A549 treated with AZD2906 at 1 μM for 4 hours (cell line): ENCODE results near the gene CAMK2N2. TPM values are rescaled to one million over a fixed set of nuclear protein-coding genes. Genes with fewer than 3 reads are reported as not detected.

Source experiments
- total RNA-seq: library from RNA; stranded (reverse); fragments of 200-300 nt; extraction: Qiagen RNA extraction; gene quantifications from 5 replicates; pipeline ENCODE4 v1.2.3, GENCODE V29; 2022

The CAMK2N2 gene
- 0.69 to 1.8 TPM (median 1.4 TPM) in 5 replicates for total RNA-seq

GRCh38 chr3:184261270-184261853 lies at the start of gene CAMK2N2:
Gene CAMK2N2, minus strand, starts transcription at chr3:184261553. Its CDS starts 268 bp downstream, at chr3:184261285.

GRCh38 chr3:184298759-184299487 lies 37.6 kb upstream of the CAMK2N2 start, which contains the start of gene PSMD2:
Gene PSMD2, plus strand, starts transcription at chr3:184299241. Its CDS starts 26 bp downstream, at chr3:184299267.

GRCh38 chr3:184275961-184276910 lies 14.9 kb upstream of the CAMK2N2 start, which contains the start of gene ECE2:
Gene ECE2, plus strand, starts transcription at chr3:184276022. Its CDS starts 132 bp downstream, at chr3:184276154.

GRCh38 chr3:184249412-184250166 lies 11.8 kb downstream of the CAMK2N2 start, which contains the start of gene EEF1AKMT4:
Gene EEF1AKMT4, plus strand, starts transcription at chr3:184249672. Its CDS starts 23 bp downstream, at chr3:184249695.

GRCh38 chr3:184248454-184249411 lies 12.6 kb downstream of the CAMK2N2 start, which contains the start of gene ALG3:
Gene ALG3, minus strand, starts transcription at chr3:184248962. Its CDS starts 22 bp downstream, at chr3:184248940.

GRCh38 chr3:184229394-184230080 lies 31.8 kb downstream of the CAMK2N2 start, which contains the start of gene VWA5B2:
Gene VWA5B2, plus strand, starts transcription at chr3:184229585. Its CDS starts 944 bp downstream, at chr3:184230529.

Other genes with a start within 250 kb of the CAMK2N2 start
- 13.6 to 17.5 TPM (median 14.5 TPM) in 5 replicates for gene ABCC5, start 243.7 kb downstream of the CAMK2N2 start, total RNA-seq
- gene HTR3D, start 229.8 kb downstream of the CAMK2N2 start, total RNA-seq, result not detected in 5 replicates
- not detected in 5 replicates for gene HTR3C, start 208.5 kb downstream of the CAMK2N2 start, total RNA-seq
- not detected in 5 replicates for gene HTR3E, start 164.5 kb downstream of the CAMK2N2 start, total RNA-seq
- gene EIF2B5, start 126.2 kb downstream of the CAMK2N2 start, total RNA-seq, result 26.0 to 28.5 TPM (median 26.6 TPM) in 5 replicates
- 18.1 to 27.6 TPM (median 23.0 TPM) in 5 replicates for gene DVL3, start 106.2 kb downstream of the CAMK2N2 start, total RNA-seq
- gene AP2M1, start 86.7 kb downstream of the CAMK2N2 start, total RNA-seq, result 297 to 312 TPM (median 301 TPM) in 5 replicates
- gene ABCF3, start 75.4 kb downstream of the CAMK2N2 start, total RNA-seq, result 33.1 to 36.6 TPM (median 33.7 TPM) in 5 replicates
- 0.29 to 0.55 TPM (median 0.36 TPM) in 5 replicates for gene VWA5B2, start 32.0 kb downstream of the CAMK2N2 start, total RNA-seq
- gene ALG3, start 12.6 kb downstream of the CAMK2N2 start, total RNA-seq, result 56.4 to 80.3 TPM (median 74.4 TPM) in 5 replicates
- 8.3 to 12.9 TPM (median 11.7 TPM) in 5 replicates for gene EEF1AKMT4, start 11.9 kb downstream of the CAMK2N2 start, total RNA-seq
- gene ECE2, start 14.5 kb upstream of the CAMK2N2 start, total RNA-seq, result not detected in 5 replicates
- gene PSMD2, start 37.7 kb upstream of the CAMK2N2 start, total RNA-seq, result 266 to 403 TPM (median 288 TPM) in 5 replicates
- 243 to 270 TPM (median 254 TPM) in 5 replicates for gene EIF4G1, start 53.1 kb upstream of the CAMK2N2 start, total RNA-seq
- gene FAM131A, start 76.0 kb upstream of the CAMK2N2 start, total RNA-seq, result 9.6 to 12.5 TPM (median 11.3 TPM) in 5 replicates
- 3.8 to 5.6 TPM (median 5.0 TPM) in 5 replicates for gene CLCN2, start 100.1 kb upstream of the CAMK2N2 start, total RNA-seq
- 67.4 to 73.9 TPM (median 72.6 TPM) in 5 replicates for gene POLR2H, start 100.2 kb upstream of the CAMK2N2 start, total RNA-seq
- gene THPO, start 116.7 kb upstream of the CAMK2N2 start, total RNA-seq, result 0.05 to 0.16 TPM in 2 of 5 replicates, not detected in the others
- 0.11 to 0.36 TPM (median 0.23 TPM) in 5 replicates for gene CHRD, start 118.5 kb upstream of the CAMK2N2 start, total RNA-seq